NK-92 treated with Interleukin-12 subunit alpha and Interleukin-12 subunit beta, amount 100 ng/mL, for 24 hours (cell line): ENCODE results near the gene HSFX3.
A peak's percentile ranks its signal among the peaks of the same experiment; 100 is the strongest.
"Not testable (repeated sequence)": the region's sequence is repeated elsewhere in the genome, so short reads cannot be mapped to it uniquely, and the experiment has no call there.

Experiments
- DNase-seq: peaks from one replicate; lab custom pipeline; 2025; lab: John Stamatoyannopoulos, UW

HSFX3 gene

DNA sequence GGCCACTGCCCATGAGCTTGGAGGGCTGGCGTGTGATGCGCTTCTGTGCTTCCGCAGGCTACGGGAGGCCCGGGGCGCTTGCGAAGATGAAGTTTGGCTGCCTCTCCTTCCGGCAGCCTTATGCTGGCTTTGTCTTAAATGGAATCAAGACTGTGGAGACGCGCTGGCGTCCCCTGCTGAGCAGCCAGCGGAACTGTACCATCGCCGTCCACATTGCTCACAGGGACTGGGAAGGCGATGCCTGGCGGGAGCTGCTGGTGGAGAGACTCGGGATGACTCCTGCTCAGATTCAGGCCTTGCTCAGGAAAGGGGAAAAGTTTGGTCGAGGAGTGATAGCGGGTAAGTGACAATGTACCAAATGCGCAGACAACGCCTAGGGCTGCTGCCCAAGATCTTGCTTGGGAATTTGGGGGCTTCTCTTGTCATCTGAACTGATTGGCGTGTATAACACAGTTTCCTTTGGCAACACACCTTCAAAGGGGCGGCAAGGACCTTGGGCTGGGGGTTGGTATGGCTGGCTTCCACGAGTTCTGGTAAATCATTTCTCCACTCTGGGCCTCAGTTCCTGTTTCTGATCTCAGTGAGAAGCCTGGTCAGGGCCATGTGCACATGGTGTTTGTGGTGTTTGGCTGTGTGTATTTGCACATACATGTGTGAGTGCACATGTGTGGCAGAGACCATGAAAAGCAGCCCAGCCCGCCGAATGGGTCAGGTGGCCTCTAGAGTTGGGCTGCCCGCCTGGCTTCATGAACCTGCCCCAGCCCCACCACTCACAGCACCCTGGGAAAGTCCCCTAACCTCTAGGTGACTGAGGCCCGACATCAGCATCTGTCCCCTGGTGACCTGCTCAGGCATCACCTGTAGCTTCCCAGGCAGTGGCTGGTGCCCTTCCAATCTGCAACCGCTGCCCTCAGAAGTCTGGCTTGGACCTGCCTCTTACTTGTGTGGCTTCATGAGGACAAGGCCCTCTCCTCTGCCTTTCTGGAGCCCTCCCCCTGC lies 3.9 kb downstream of the HSFX3 start:
- DNase-seq = not testable (repeated sequence)

DNA sequence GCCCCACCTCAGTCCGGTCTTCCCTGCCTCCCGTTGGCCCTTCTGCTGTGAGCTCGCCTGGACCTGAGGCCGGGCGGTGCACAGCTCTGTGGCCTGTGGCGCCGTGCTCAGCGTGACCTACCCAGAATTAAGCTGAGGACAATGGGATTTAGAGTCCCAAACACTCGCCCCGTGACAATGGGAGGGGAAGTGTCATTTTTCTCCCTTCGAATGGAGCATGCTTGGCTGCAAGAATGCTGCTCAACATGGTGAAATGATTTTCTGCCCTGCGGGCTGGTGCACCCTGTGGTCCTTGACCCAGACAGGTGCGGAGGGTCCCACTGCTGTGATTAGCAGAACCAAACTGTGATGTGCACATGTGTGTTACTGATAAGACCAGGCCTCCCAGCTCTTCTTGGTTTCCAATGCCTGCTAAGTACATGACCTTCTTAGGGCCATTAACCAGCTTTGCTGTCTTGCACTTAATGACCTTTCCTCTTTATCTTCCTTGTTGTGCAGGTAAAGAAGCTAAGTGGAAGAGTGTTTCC lies 8.1 kb downstream of the HSFX3 start:
- DNase-seq = no peak

DNA sequence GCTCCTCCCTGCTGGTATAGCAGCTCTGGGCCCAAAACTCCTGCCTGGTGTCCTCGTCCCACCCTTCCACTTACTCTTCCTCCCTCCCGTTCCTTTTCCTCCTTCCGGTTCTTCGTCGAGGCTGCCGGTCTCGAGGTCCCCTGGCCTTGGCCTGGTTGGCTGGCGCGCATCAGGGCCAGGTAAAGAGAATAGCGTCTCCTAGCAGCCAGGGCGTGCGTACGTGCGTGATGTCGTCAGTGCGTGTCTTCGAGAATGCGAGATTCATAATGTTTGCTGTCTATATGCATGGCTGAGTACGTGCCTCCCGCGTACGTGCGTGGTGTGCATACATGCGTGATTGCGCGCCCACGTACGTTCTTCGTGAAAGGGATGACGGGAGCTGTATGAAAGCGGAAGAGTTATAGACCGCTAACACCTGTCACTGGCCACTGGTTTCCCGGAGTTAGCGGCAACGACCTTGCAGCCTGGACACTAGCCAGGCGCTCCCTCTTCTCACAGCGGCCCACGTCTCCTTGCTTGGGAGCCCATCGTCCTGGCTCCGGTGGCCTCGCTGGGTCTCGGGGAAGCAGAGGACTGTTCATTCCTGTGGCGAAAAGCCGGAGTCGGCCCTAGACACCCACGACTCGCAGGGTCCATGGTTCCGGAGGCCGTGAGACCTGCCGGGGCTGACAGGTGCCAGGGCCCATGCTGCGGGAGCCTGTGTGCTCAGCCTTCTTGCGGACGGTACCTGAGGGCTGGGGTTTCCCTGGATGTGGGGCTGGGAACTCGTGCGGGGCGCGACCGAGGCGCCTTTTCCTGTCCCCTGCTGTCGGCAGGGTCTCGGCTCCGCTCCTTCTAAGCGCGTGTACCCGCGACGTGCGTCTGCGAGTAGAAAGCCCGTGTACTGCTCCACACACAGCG lies 8.9 kb downstream of the HSFX3 start, which contains the start of gene EOLA1:
Gene EOLA1, plus strand, starts transcription at position 392 of the 900 bp plus-strand sequence. CDS start 4,619 bp downstream, outside the sequence.
- peak; percentile 87 for DNase-seq

GRCh38 chrX:149540131-149540620 lies 9.5 kb downstream of the HSFX3 start:
- peak; percentile 87 for DNase-seq

DNA sequence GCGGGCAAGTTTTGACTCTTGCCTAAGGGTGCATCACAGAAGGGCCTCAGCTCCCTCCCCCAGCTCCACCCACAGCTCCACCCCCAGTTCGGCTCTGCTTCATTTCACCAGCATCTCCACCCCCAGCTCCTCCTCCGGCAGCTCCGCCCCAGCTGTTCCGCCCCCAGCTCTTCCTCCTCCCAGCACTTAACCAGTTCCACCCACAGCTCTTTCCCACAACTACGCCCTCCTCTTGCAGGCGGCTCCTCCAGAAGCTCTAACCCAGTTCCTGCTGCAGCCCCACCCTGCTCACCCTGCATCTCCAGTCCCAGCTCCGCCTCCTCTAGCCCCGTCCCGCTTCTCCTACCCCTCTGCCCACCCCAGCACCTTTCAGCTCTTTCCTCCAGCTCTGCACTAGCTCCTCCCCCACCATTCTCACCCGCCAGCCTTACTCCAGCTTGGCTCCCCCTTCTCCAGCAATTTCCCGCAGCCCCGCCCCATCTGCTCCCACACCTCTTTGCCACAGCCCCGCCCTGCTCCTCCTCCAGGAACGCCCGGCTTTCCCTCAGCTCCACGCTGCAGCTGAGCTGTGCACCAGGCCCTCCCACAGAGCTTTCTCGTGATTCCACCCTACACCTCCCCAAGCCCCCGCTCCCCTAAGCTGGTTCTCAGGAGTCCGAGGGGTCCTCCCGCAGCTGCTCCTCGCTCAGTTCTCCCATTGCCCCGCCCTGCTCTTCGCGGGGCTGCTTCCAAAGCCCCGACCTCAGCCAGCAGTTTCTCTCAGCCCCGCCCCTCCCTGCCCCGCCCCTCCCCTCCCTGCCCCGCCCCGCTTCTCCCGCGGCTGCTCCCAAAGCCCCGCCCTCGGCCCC lies 10.2 kb downstream of the HSFX3 start:
- DNase-seq = peak; percentile 82

DNA sequence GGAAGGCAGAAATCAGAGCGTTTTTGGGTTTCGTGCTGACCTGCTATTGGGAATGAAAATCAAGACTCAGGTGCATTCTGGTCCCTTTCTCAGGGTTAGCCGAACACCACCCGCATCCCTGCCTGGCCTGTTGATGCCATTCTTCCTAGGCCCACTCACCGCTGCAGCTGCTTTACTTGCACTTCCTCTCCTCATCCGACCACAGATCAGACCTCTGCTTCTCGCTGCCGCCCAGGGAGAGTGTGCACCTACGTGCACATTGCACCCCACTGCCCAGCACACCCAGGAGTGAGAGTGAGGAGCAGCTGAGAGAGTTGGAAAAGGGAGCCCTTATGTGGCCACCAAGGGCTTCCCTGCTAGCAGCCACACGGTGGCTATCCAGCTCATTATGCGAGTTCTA lies 12.2 kb downstream of the HSFX3 start:
- not testable (repeated sequence) for DNase-seq

GRCh38 chrX:149534926-149535602 lies 14.7 kb downstream of the HSFX3 start:
- not testable (repeated sequence) for DNase-seq

DNA sequence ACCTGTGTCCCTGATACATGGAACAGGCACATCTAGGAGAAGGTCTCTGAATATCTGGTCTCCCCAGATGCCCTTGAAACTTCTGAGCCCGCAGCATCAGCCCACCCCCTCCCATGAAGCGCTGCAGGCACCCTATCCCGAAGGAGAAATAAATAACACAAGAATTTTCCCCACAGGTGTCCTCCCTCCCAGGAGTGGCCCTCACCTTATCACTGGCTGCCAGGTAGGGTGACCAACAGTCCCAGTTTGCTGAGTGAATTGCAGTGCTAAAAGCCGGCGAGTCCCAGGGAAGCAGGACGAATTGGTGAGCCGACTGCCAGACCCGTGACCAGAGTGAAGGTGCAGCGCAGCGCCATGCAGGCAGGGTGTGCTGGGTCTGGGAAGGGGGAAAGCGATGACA lies 15.7 kb downstream of the HSFX3 start:
- DNase-seq = not testable (repeated sequence)

DNA sequence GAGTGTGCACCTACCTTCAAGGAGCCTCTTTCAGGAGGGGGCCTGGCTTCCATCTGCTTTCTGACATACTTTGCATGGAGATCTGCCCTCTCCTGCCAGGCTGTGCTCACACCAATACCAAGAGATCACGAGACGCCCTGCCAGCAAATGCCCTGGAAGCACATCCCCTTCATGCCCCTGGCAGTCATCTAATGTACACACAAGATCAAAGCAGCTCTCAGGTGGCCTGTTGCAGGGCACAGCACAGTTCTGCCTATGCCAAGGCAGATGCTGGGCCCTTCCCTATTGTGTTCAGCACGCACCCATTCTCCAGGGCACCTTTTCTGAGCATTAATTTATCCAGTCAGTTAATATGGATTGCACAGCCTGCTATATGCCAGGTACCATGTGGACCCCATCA lies 16.9 kb downstream of the HSFX3 start:
- DNase-seq = not testable (repeated sequence)

DNA sequence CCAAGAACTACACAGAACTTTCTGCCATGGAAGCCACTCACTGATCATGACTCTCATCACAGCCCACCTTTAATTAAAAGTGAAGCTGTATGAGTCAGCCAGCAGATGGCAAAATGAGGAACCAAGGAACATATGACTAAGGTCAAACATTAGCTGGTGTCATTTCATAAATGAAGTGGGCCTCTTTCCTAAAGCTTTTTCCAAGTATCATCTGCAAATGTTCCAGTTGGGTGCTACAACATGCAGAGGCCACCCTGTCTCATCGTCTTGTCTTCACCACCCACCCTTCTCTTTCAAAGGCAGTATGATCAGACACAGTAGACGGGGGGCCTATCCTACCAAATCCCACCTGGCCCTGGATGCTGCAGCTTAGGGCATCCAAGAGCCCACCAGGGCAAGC lies 18.1 kb downstream of the HSFX3 start:
- DNase-seq = no peak

GRCh38 chrX:149528381-149528780 lies 21.3 kb downstream of the HSFX3 start:
- DNase-seq = no peak

GRCh38 chrX:149527705-149528104 lies 22.0 kb downstream of the HSFX3 start:
- no peak for DNase-seq

GRCh38 chrX:149526318-149527033 lies 23.2 kb downstream of the HSFX3 start:
- not testable (repeated sequence) for DNase-seq

GRCh38 chrX:149525903-149526302 lies 23.8 kb downstream of the HSFX3 start:
- not testable (repeated sequence) for DNase-seq

DNA sequence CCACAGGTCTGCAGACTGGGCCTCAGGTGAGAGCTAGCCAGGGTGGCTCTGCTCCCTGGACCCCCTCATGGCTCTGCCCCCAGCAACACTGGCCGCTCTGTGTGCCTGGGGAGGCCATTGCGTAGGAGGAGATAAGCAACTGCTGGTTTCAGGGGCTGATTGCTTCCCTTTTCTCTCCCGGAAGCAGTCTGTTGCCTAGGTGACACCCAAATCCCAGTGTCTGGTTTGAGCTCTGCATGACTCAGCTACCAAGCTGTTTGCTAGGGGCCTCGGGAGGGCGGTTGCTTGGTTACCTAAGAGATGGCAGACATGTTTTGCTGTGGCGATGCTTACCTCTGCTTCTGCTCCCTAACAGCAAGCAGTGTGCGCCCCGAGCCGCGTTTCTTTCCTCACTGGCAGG lies 24.3 kb downstream of the HSFX3 start:
- DNase-seq = peak; percentile 26

DNA sequence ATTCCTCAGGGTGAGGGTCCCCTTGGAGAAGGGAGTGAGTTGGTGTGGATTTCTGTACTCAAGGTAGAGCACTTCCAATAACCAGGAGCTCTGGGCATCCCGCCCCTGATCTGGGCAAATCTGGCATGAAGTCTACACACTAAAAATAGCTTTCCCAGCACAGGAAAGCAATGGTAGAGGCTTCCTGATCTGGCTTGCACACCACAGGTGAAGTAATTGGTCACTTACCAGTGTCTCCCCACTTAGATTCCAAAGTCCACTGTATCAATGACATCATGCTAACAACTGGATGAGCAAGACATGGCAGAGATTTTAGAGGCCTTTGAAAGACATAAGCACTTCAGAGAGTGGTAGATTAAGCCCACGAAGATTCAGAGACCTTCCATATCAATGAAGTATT lies 26.8 kb downstream of the HSFX3 start:
- no peak for DNase-seq

DNA sequence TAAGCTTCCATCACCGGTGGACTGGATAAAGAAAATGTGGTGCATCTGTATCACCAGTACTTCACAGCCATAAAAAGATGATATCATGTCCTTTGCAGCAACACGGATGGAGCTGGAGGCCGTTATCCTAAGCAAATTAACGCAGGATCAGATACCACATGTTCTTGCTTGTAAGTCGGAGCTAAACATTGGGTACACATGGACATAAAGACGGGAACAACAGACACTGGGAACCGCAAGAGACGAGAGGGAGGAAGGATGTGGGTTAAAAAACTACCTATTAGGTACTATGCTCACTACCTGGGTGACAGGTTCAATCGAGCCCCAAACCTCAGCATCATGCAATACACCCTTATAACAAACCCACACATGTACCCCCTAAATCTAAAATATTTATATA lies 28.3 kb downstream of the HSFX3 start:
- DNase-seq = no peak

DNA sequence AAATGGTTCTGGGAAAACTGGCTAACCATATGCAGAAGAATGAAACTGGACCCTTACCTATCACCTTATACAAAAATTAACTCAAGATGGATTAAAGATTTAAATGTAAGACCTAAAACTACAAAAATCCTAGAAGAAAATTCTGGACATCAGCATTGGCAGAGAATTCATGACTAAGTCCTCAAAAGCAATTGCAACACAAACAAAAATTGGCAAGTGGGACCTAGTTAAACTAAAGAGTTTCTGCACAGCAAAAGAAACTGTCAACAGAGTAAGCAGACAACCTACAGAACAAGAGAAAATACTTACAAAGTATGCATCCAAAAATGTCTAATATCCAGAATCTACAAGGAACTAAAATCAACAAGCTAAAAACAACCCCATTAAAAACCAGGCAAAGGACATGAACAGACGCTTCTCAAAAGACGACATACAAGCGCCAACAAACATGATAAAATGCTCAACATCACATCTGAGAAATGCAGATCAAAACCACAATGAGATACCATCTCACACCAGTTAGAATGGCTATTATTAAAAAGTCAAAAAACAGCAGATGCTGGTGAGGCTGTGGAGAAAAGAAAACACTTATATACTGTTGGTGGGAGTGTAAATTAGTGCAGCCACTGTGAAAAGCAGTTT lies 29.0 kb downstream of the HSFX3 start:
- DNase-seq = not testable (repeated sequence)

GRCh38 chrX:149518236-149518635 lies 31.5 kb downstream of the HSFX3 start:
- DNase-seq = no peak
